GM12878 (cell line): ENCODE measurements around the gene PREX1. TPM values are rescaled to one million over a fixed set of nuclear protein-coding genes. Genes with fewer than 3 reads are reported as not detected.

Experiments
- ATAC-seq: fragments of 200-7000 bp; cut with Tn5 transposase; 3 replicates; pipeline ENCODE4 v1.9.1; 2020; ENCODE audit warnings: mild to moderate bottlenecking, moderate library complexity
- BruUV-seq: library from RNA; stranded (reverse); fragments of 400-500 nt; replicated peaks from 2 replicates; lab custom pipeline; 2021; lab: Mats Ljungman, UMichigan
- CTCF ChIA-PET: fragments of 300-600 bp; sonication (Branson Sonifier 250); formaldehyde crosslinking; extraction: SDS; loops from one replicate; lab custom pipeline; 2021; ENCODE audit warnings: inconsistent platforms; lab: Yijun Ruan, JAX
- POLR2A ChIA-PET: fragments of 350-600 bp; formaldehyde crosslinking; extraction: SDS; loops from one replicate; lab custom pipeline; 2021; ENCODE audit warnings: inconsistent platforms; lab: Charles Lee
- RAD21 ChIA-PET: fragments of 300-600 bp; sonication (Branson Sonifier 250); formaldehyde crosslinking; loops from one replicate; lab custom pipeline; 2023; ENCODE audit warnings: antibody characterized with exemption; ENCODE audit not compliant: unreplicated experiment; lab: Charles Lee
- SMC1A ChIA-PET: fragments of 300-600 bp; sonication (Branson Sonifier 250); formaldehyde crosslinking; loops from one replicate; lab custom pipeline; 2023; ENCODE audit not compliant: unreplicated experiment, uncharacterized antibody; lab: Charles Lee
- DNase-seq: peaks from one replicate; pipeline ENCODE4 v3.0.0-alpha.2; 2011; ENCODE audit warnings: low read depth, low spot score
- FAIRE-seq: peaks from 3 replicates; lab custom pipeline; 2011; peaks lifted over from hg19 to GRCh38; lab: Jason Lieb, UNC
- H2AFZ ChIP-seq: 2 replicates; pipeline ENCODE4 v1.6.0; 2011; ENCODE audit warnings: low read depth, low read length, control low read depth; ENCODE audit not compliant: control insufficient read depth
- H3K27ac ChIP-seq: 2 replicates; pipeline ENCODE4 v1.5.1; 2011; ENCODE audit warnings: control low read depth; ENCODE audit not compliant: control insufficient read depth, insufficient read depth
- H3K27me3 ChIP-seq, 2 experiments: replicated peaks in 1 of 2; 2 replicates each; pipeline versions ENCODE4 v1.6.0 to v1.6.1; 2011; ENCODE audit warnings: low read length in 1 of 2; ENCODE audit not compliant: control insufficient read depth in 2 of 2, insufficient read depth in 2 of 2
- H3K36me3 ChIP-seq, 2 experiments: 2 replicates each; pipeline ENCODE4 v1.5.1; 2011; ENCODE audit warnings: low read length in 1 of 2; ENCODE audit not compliant: control insufficient read depth in 2 of 2, insufficient read depth in 2 of 2
- H3K4me1 ChIP-seq: 2 replicates; pipeline ENCODE4 v1.6.1; 2011; ENCODE audit warnings: mild to moderate bottlenecking, low read length, moderate library complexity, mixed read lengths; ENCODE audit not compliant: control insufficient read depth, insufficient read depth
- H3K4me2 ChIP-seq: 2 replicates; pipeline ENCODE4 v1.6.0; 2011; ENCODE audit warnings: control low read depth; ENCODE audit not compliant: control insufficient read depth, insufficient read depth
- H3K4me3 ChIP-seq: fragments of 200-600 bp; sonication (generic); 2 replicates; pipeline ENCODE4 v1.5.1; 2016
- H3K79me2 ChIP-seq: 2 replicates; pipeline ENCODE4 v1.6.0; 2011; ENCODE audit warnings: low read length; ENCODE audit not compliant: control insufficient read depth, insufficient read depth
- H3K9ac ChIP-seq: 2 replicates; pipeline ENCODE4 v1.8.0; 2011; ENCODE audit warnings: low read length, control low read depth, mixed read lengths; ENCODE audit not compliant: control insufficient read depth, insufficient read depth
- H3K9me3 ChIP-seq: replicated peaks from 3 replicates; pipeline ENCODE4 v1.5.1; 2011; ENCODE audit warnings: mild to moderate bottlenecking, low read length; ENCODE audit not compliant: control insufficient read depth, insufficient read depth
- H4K20me1 ChIP-seq: 2 replicates; pipeline ENCODE4 v1.6.0; 2011; ENCODE audit not compliant: control insufficient read depth, insufficient read depth
- BRCA1 ChIP-seq: IDR thresholded peaks from 2 replicates; pipeline ENCODE4 v1.6.1; 2011; ENCODE audit warnings: low read depth, low read length, improper control_type of control experiment
- CEBPB ChIP-seq, 2 experiments: fragments of 150-350 bp in 1 of 2; IDR thresholded peaks; 2 replicates each; pipeline ENCODE4 v1.6.1; 2012 to 2014; ENCODE audit warnings: low read depth in 2 of 2, low read length in 2 of 2, borderline replicate concordance in 1 of 2, inconsistent platforms in 1 of 2
- FOXM1 ChIP-seq: IDR thresholded peaks from 2 replicates; pipeline ENCODE4 v1.6.1; 2012; ENCODE audit warnings: low read depth, mild to moderate bottlenecking, inconsistent platforms, low read length, moderate library complexity
- KAT2A ChIP-seq: conservative IDR thresholded peaks from 2 replicates; pipeline ENCODE4 v1.6.1; 2011; ENCODE audit warnings: low read depth, low read length; ENCODE audit not compliant: control insufficient read depth
- MYB ChIP-seq: fragments of 150-350 bp; IDR thresholded peaks from 2 replicates; pipeline ENCODE4 v1.6.1; 2014; ENCODE audit warnings: mild to moderate bottlenecking, low read depth, low read length, borderline replicate concordance
- MYC ChIP-seq: IDR thresholded peaks from 2 replicates; pipeline ENCODE4 v1.6.1; 2011; ENCODE audit warnings: mild to moderate bottlenecking, low read length, moderate library complexity, inconsistent platforms; ENCODE audit not compliant: insufficient read depth, insufficient replicate concordance, insufficient read length, severe bottlenecking
- NFXL1 ChIP-seq: fragments of 450-650 bp; IDR thresholded peaks from 2 replicates; pipeline ENCODE4 v1.6.1; 2017; ENCODE audit warnings: antibody characterized with exemption, mild to moderate bottlenecking, borderline replicate concordance
- NFYB ChIP-seq: IDR thresholded peaks from 2 replicates; pipeline ENCODE4 v1.6.1; 2011; ENCODE audit warnings: low read depth, mild to moderate bottlenecking, low read length, improper control_type of control experiment, moderate library complexity; ENCODE audit not compliant: insufficient read depth
- NRF1 ChIP-seq: conservative IDR thresholded peaks from 2 replicates; pipeline ENCODE4 v1.6.1; 2011; ENCODE audit warnings: mild to moderate bottlenecking, low read depth, low read length, improper control_type of control experiment
- RUNX3 ChIP-seq: IDR thresholded peaks from 2 replicates; pipeline ENCODE4 v1.6.1; 2012; ENCODE audit warnings: low read length, inconsistent platforms
- SMAD5 ChIP-seq: IDR thresholded peaks from 2 replicates; pipeline ENCODE4 v1.6.1; 2016; ENCODE audit warnings: antibody characterized with exemption, low read depth
- WGBS: methylation state at CpG from one replicate; pipeline ENCODE4 v1.1.6; 2016; ENCODE audit warnings: low lambda C conversion rate; ENCODE audit not compliant: insufficient replicate concordance, insufficient coverage; ENCODE audit errors: missing lambda C conversion rate; 5-methylcytosine and 5-hydroxymethylcytosine counted together
- in situ Hi-C: fragments of 300-500 bp; cut with MboI; formaldehyde crosslinking; loops from 9 replicates; pipeline ENCODE4 v1.14.3; 2018; ENCODE audit warnings: mixed read lengths
- intact Hi-C: fragments of 100-400 bp; cut with micrococcal nuclease; formaldehyde crosslinking; loops from one replicate; pipeline ENCODE4 v1.14.2; 2022; ENCODE audit not compliant: unreplicated experiment
- polyA plus RNA-seq, 11 experiments: library from polyadenylated mRNA; depleted of rRNA in 4 of 11; unstranded in 6 of 11; stranded (reverse) in 5 of 11; fragments of >200 nt; fragmentation: Nextera tagmentation in 4 of 11; fragmentation: Illumina TruSeq in 1 of 11; extraction: Ambion mirVana in 4 of 11; extraction: Trizol in 1 of 11; gene quantifications; 1 replicate in 1 of 11; 2 replicates in 10 of 11; pipeline versions ENCODE4 v1.2.1 to v1.2.3, GENCODE V29; 2011 to 2016; ENCODE audit warnings: inconsistent platforms in 2 of 11, missing spikeins in 2 of 11, low read depth in 1 of 11
- total RNA-seq, 4 experiments: library from RNA; depleted of rRNA in 3 of 4; stranded (reverse); fragments of >200 nt in 3 of 4; fragmentation: Illumina TruSeq in 1 of 4; extraction: Trizol in 1 of 4; gene quantifications; 2 replicates each; pipeline versions ENCODE4 v1.2.1 to v1.2.3, GENCODE V29; 2013 to 2021
- TF ChIP-seq, protein P1 (sequence below): fragments of 450-650 bp; IDR thresholded peaks from 2 replicates; pipeline ENCODE4 v1.6.1; 2016; ENCODE audit warnings: mild to moderate bottlenecking, moderate library complexity, borderline replicate concordance
- TF ChIP-seq, protein P2 (sequence below): fragments of 450-650 bp; IDR thresholded peaks from 2 replicates; pipeline ENCODE4 v1.6.1; 2018; ENCODE audit warnings: borderline replicate concordance, mild to moderate bottlenecking; ENCODE audit not compliant: partially characterized antibody

PREX1 gene
- total and polyA plus RNA-seq, 10 of the 15 experiments (the other 5 are each of a cell fraction or from before 2014, with no cell fraction given), result 2.6 to 114 (median 38.9) TPM

DNA sequence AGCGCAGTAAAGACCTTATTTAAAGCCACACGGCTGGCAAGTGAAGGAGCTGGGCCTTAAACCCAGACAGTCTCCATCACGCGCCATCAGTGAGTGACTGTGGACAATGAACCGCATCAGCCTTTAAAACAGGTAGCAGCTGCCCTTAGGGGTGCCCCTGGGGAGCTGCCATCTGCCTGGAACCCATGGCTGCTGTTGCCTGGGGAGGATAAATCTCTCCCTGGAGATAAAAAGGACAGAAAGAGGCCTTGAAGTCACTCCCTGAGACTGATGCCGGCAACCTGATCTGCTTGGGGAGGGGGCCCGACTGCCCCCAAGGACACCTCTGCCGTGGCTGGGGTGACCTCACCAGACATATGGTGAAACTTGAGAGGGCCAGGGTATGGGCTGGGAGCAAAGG is 73.5 kb downstream of the PREX1 start:
- RAD21 ChIA-PET, result interaction anchor here (1.3 to 1.5 kb wide), 2 partner anchors 14 to 152 kb away, joined by 3 to 4 read pairs; no protein-coding TSS in a partner anchor
- Histone ChIP-seq H3K9ac (no peak overlapping the region), H3K4me1 (peaks cover 47% of the 10 kb centered on the region), H3K79me2 (peaks cover 92% of the 10 kb centered on the region), H3K4me2 (no peak overlapping the region), H3K27ac (no peak overlapping the region), H3K27me3 (no peaks in the 10 kb centered on the region), H2AFZ (no peak overlapping the region), H3K36me3 (peaks cover 3 to 36% of the 10 kb centered on the region in 2 experiments; a peak in 3 of 4 replicates), H3K4me3 (no peak overlapping the region), H3K9me3 (peaks cover 16% of the 10 kb centered on the region), H4K20me1 (no peaks in the 10 kb centered on the region)
- no TSS peak for BruUV-seq
- in situ Hi-C loops, result no loop called here
- TF ChIP-seq KAT2A, result no peak
- no peak for TF ChIP-seq FOXM1
- TF ChIP-seq MYC, result no peak
- TF ChIP-seq, protein P1, sequence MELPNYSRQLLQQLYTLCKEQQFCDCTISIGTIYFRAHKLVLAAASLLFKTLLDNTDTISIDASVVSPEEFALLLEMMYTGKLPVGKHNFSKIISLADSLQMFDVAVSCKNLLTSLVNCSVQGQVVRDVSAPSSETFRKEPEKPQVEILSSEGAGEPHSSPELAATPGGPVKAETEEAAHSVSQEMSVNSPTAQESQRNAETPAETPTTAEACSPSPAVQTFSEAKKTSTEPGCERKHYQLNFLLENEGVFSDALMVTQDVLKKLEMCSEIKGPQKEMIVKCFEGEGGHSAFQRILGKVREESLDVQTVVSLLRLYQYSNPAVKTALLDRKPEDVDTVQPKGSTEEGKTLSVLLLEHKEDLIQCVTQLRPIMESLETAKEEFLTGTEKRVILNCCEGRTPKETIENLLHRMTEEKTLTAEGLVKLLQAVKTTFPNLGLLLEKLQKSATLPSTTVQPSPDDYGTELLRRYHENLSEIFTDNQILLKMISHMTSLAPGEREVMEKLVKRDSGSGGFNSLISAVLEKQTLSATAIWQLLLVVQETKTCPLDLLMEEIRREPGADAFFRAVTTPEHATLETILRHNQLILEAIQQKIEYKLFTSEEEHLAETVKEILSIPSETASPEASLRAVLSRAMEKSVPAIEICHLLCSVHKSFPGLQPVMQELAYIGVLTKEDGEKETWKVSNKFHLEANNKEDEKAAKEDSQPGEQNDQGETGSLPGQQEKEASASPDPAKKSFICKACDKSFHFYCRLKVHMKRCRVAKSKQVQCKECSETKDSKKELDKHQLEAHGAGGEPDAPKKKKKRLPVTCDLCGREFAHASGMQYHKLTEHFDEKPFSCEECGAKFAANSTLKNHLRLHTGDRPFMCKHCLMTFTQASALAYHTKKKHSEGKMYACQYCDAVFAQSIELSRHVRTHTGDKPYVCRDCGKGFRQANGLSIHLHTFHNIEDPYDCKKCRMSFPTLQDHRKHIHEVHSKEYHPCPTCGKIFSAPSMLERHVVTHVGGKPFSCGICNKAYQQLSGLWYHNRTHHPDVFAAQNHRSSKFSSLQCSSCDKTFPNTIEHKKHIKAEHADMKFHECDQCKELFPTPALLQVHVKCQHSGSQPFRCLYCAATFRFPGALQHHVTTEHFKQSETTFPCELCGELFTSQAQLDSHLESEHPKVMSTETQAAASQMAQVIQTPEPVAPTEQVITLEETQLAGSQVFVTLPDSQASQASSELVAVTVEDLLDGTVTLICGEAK, result no peak
- no peak for TF ChIP-seq RUNX3
- no peak for TF ChIP-seq MYB
- no peak for TF ChIP-seq SMAD5
- no peak for TF ChIP-seq NFYB
- TF ChIP-seq, protein P2, sequence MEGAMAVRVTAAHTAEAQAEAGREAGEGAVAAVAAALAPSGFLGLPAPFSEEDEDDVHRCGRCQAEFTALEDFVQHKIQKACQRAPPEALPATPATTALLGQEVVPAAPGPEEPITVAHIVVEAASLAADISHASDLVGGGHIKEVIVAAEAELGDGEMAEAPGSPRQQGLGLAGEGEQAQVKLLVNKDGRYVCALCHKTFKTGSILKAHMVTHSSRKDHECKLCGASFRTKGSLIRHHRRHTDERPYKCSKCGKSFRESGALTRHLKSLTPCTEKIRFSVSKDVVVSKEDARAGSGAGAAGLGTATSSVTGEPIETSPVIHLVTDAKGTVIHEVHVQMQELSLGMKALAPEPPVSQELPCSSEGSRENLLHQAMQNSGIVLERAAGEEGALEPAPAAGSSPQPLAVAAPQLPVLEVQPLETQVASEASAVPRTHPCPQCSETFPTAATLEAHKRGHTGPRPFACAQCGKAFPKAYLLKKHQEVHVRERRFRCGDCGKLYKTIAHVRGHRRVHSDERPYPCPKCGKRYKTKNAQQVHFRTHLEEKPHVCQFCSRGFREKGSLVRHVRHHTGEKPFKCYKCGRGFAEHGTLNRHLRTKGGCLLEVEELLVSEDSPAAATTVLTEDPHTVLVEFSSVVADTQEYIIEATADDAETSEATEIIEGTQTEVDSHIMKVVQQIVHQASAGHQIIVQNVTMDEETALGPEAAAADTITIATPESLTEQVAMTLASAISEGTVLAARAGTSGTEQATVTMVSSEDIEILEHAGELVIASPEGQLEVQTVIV, result no peak
- TF ChIP-seq NRF1, result no peak
- no peak for TF ChIP-seq CEBPB (IDR thresholded peaks at IDR 0.05; ENCODE audit: borderline replicate concordance in 1 of 2, low read depth in 2 of 2, low read length in 2 of 2)
- TF ChIP-seq BRCA1, result no peak
- TF ChIP-seq NFXL1, result no peak
- no peak for DNase-seq
- CTCF ChIA-PET, result interaction anchor here (2.1 kb wide), 1 partner anchor 97 kb away, joined by 5 read pairs; no protein-coding TSS in a partner anchor
- no peak for ATAC-seq
- SMC1A ChIA-PET, result interaction anchor here (0.7 to 1.7 kb wide), 4 partner anchors 15 to 151 kb away, joined by 3 to 8 read pairs (median 4); no protein-coding TSS in a partner anchor
- POLR2A ChIA-PET, result interaction anchor here (1.8 kb wide), 1 partner anchor 15 kb away, joined by 6 read pairs; no protein-coding TSS in a partner anchor
- no peak for FAIRE-seq
- intact Hi-C loops, result no loop called here
- WGBS, result 63% methylated on average over 8 of the region's 8 CpGs
